Endothelial cell of coronary artery (primary cell): ENCODE results near the gene TMEM218. TPM values are rescaled to one million over a fixed set of nuclear protein-coding genes. Genes with fewer than 3 reads are reported as not detected.

Source experiments
- total RNA-seq: library from RNA; depleted of rRNA; stranded (reverse); fragments of >200 nt; gene quantifications from 2 replicates; pipeline ENCODE4 v1.2.3, GENCODE V29; 2014

Gene TMEM218
- 18.2 and 18.8 TPM in 2 replicates for total RNA-seq

GRCh38 chr11:125111343-125112207, at the start of gene TMEM218:
Gene TMEM218 (minus strand): TSS chr11:125111626. CDS start chr11:125102241, 9,385 bp downstream.

GRCh38 chr11:125062931-125063428, 48.4 kb downstream of the TMEM218 start, which contains the start of gene SLC37A2:
Gene SLC37A2 (plus strand): TSS chr11:125063305. CDS start chr11:125063368, 63 bp downstream.

Other genes starting within 250 kb of the TMEM218 start
- gene ROBO3, start 246.2 kb downstream of the TMEM218 start, total RNA-seq, result 11.6 and 24.9 TPM in 2 replicates
- gene ROBO4, start 213.8 kb downstream of the TMEM218 start, total RNA-seq, result 151 and 173 TPM in 2 replicates
- gene HEPN1, start 192.4 kb downstream of the TMEM218 start, total RNA-seq, result 0.09 TPM in 1 of 2 replicates, not detected in the other
- under 0.01 TPM in 1 of 2 replicates, not detected in the other for gene HEPACAM, start 175.6 kb downstream of the TMEM218 start, total RNA-seq
- 1.0 and 1.6 TPM in 2 replicates for gene CCDC15, start 157.4 kb downstream of the TMEM218 start, total RNA-seq
- gene SLC37A2, start 48.3 kb downstream of the TMEM218 start, total RNA-seq, result 0.28 and 0.36 TPM in 2 replicates
- not detected in 2 replicates for gene PKNOX2, start 53.1 kb upstream of the TMEM218 start, total RNA-seq